Heart left ventricle (tissue), 13 donors: ENCODE data around the gene TJP2.

Experiments used
- CTCF ChIP-seq, 12 donors: fragments of 200-600 bp; sonication (generic) in 4 of 12; IDR thresholded peaks; one replicate each; pipeline versions ENCODE4 v1.5.0 to v1.8.0; 2018 to 2022; ENCODE audit warnings: antibody characterized with exemption in 12 of 12, mild to moderate bottlenecking in 5 of 12
- POLR2A ChIP-seq, 2 donors: fragments of 450-650 bp; IDR thresholded peaks; one replicate each; pipeline ENCODE4 v1.6.1; 2017; ENCODE audit warnings: antibody characterized with exemption in 2 of 2, mild to moderate bottlenecking in 2 of 2, moderate library complexity in 2 of 2
- donor health status: ischemic (EF 13 %, LVEDD 7.1; RV severe dilation, severe dysfunction).
- donor health status: DM: no; HTN: yes; CAD: no.
- donor health status: DM: no; HTN: no; CAD: no.
- donor health status: ischemic (EF 25% LVEDD 6.9; RV normal size, moderate dysfunction).
- donor health status: ischemic (EF 25% LVEDD 5.7; RV mildly dilated, moderate dysfunction).
- donor health status: ischemic (EF 35%, LVEDD 5.7; RV mildly dilated, moderate dysfunction).
- donor health status: nonischemic (EF 11% LVEDD 7.7; RV severe dilation, severe dysfunction).
- donor health status: DM: yes; HTN: yes; CAD: no.
- donor health status: PGD.
- donor health status: ischemic (EF 29% LVEDD 5.4; RV normal size, mild dysfunction).
- donor health status: nonischemic (EF 23%, LVEDD 6.1; RV moderate dilation, normal function).

GRCh38 chr9:69171517-69171916, 2.6 kb upstream of the TJP2 start:
- TF ChIP-seq CTCF (IDR thresholded peaks at IDR 0.05) = no peak
- no peak for TF ChIP-seq POLR2A (IDR thresholded peaks at IDR 0.05)
